Measurements from ENCODE around the gene SUSD3. TPM values are rescaled to one million over a fixed set of nuclear protein-coding genes. Genes with fewer than 3 reads are reported as not detected.

The SUSD3 gene
- total RNA-seq, 1 experiment from 2014 or later, result 5.0 TPM

- in situ Hi-C loops (cut with HindIII; ENCODE audit: low pct_unique_long_range_greater_than_20kb, low sequenced_read_pairs), result no loop called here
Measured at GRCh38 chr9:93133681-93134014, 75.1 kb downstream of the SUSD3 start.

GRCh38 chr9:93134015-93134739, 75.7 kb downstream of the SUSD3 start, which contains the start of gene NINJ1:
Gene NINJ1 (minus strand): TSS chr9:93134251. CDS start chr9:93134217, 34 bp downstream.
- no peaks in the 10 kb centered on the region for H3K27me3 ChIP-seq (ENCODE audit: control insufficient read depth, insufficient read depth, low read length)
- H3K36me3 ChIP-seq (ENCODE audit: control insufficient read depth, insufficient read depth, low read length), result no peaks in the 10 kb centered on the region; the same call in 1 of the 2 replicates
- ChIA-PET POLR2A (interaction anchor here (0.6 kb wide), 1 partner anchor 11 kb away, joined by 4 read pairs; no protein-coding TSS in a partner anchor), CTCF (no interaction called here)
- DNase-seq (ENCODE audit: low read depth, low spot score), result no peak
- intact Hi-C loops (cut with micrococcal nuclease; ENCODE audit: unreplicated experiment) (no loop called here), in situ Hi-C loops (cut with HindIII; ENCODE audit: low pct_unique_long_range_greater_than_20kb, low sequenced_read_pairs) (no loop called here)
- BruUV-seq (replicated peaks), result no TSS peak
- H3K4me3 ChIP-seq (ENCODE audit: low read depth in 2 of 2, low read length in 2 of 2), result peak within 1 kb of the TSS; percentile 62 to 69
- peak; percentile 91 for ATAC-seq
- H3K4me1 ChIP-seq (ENCODE audit: control insufficient read depth, insufficient read depth, low read length), result peaks cover 21% of the 10 kb centered on the region
- H3K27ac ChIP-seq (ENCODE audit: low read length), result peak within 1 kb of the TSS; percentile 66
- no peaks in the 10 kb centered on the region for H3K9me3 ChIP-seq (ENCODE audit: control insufficient read depth, insufficient read depth, low read depth, low read length)
- TF ChIP-seq TCF7L2 (IDR thresholded peaks at IDR 0.05; ENCODE audit: low read depth, low read length) (no peak), POLR2AphosphoS5 (IDR thresholded peaks at IDR 0.05; ENCODE audit: low read depth, low read length) (no peak), CTCF (IDR thresholded peaks at IDR 0.05) (no peak), SIN3A (IDR thresholded peaks at IDR 0.05; ENCODE audit: borderline replicate concordance, insufficient read depth, low read depth, low read length) (no peak), REST (IDR thresholded peaks at IDR 0.05; ENCODE audit: insufficient read depth in 1 of 2, low read depth in 2 of 2, low read length in 1 of 2) (no peak)

More at GRCh38 chr9:93133681-93134014, 75.1 kb downstream of the SUSD3 start:
- peak; percentile 39 for ATAC-seq
- intact Hi-C loops (cut with micrococcal nuclease; ENCODE audit: unreplicated experiment), result no loop called here
- Histone ChIP-seq H3K27me3 (ENCODE audit: control insufficient read depth, insufficient read depth, low read length) (no peaks in the 10 kb centered on the region), H3K36me3 (ENCODE audit: control insufficient read depth, insufficient read depth, low read length) (no peaks in the 10 kb centered on the region; the same call in 1 of the 2 replicates), H3K9me3 (ENCODE audit: control insufficient read depth, insufficient read depth, low read depth, low read length) (no peaks in the 10 kb centered on the region), H3K27ac (ENCODE audit: low read length) (peak overlapping the region; percentile 66), H3K4me3 (ENCODE audit: low read depth in 2 of 2, low read length in 2 of 2) (peak overlapping the region; percentile 62 to 69), H3K4me1 (ENCODE audit: control insufficient read depth, insufficient read depth, low read length) (peaks cover 21% of the 10 kb centered on the region)
- DNase-seq (ENCODE audit: low read depth, low spot score), result no peak
- TF ChIP-seq POLR2AphosphoS5 (IDR thresholded peaks at IDR 0.05; ENCODE audit: low read depth, low read length) (no peak), CTCF (IDR thresholded peaks at IDR 0.05) (no peak), TCF7L2 (IDR thresholded peaks at IDR 0.05; ENCODE audit: low read depth, low read length) (no peak), REST (IDR thresholded peaks at IDR 0.05; ENCODE audit: insufficient read depth in 1 of 2, low read depth in 2 of 2, low read length in 1 of 2) (no peak), SIN3A (IDR thresholded peaks at IDR 0.05; ENCODE audit: borderline replicate concordance, insufficient read depth, low read depth, low read length) (no peak)
- no TSS peak for BruUV-seq (replicated peaks)
- POLR2A ChIA-PET, result interaction anchor here (0.6 kb wide), 1 partner anchor 11 kb away, joined by 4 read pairs; no protein-coding TSS in a partner anchor
- CTCF ChIA-PET, result no interaction called here
